RKO (cell line): ENCODE results near the gene CD4.

Experiments used
- DNase-seq: peaks from one replicate; pipeline ENCODE4 v3.0.0-alpha.2; 2016; ENCODE audit warnings: low spot score

The CD4 gene

DNA sequence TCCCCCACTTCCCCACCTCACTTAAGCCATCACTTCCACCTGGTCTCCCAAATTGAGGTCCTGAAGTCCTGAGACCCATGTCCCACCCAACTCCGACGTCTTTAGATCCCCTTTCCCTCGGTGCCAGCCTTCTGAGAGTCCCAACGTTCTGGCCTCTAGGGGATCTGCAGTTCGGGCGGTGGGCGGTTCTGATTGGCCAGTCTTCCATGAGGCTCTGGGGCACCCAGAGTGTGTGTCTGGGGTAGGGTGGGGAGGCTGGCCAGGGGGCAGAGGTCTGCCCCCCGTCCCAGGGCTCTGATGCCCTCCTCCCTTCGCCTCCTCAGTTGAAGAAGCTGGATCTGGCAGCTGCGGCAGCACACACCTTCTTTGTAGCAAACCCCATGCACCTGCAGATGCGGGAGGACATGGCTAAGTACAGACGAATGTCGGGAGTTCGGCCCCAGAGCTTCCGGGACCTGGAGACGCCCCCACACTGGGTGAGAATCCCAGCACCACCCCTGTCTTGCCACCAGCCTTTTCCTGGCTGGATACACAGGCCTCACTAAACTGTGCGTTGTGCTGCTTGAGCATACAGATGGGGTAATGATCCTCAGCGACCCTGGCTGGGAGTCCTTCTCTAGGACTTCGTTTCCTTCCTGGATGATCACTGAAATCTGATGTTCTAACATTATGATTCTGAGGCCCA is 40.4 kb downstream of the CD4 start:
- peak; percentile 30 for DNase-seq

DNA sequence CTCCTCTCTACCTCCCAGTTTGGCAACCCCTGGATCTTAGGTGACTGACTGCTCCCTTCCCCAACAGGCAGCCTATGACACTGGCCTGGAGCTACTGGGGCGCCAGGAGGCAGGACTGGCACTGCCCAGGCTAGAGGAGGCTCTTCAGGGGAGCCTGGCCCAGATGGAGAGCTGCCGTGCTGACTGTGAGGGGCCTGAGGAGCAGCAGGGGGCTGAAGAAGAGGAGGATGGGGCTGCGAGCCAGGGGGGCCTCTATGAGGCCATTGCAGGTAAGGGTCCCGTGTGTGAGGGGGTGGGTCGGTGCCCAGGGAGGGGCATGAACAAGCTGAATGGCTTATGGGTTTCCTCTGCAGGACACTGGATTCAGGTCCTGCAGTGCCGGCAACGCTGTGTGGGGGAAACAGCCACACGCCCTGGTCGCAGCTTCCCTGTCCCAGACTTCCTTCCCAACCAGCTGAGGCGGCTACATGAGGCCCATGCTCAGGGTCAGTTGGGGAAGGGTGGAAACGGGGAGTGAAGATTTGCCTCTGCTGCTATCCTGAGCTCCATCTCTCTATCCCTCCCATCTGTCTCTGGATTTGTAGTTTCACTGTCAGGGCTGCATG is 41.1 kb downstream of the CD4 start:
- no peak for DNase-seq

DNA sequence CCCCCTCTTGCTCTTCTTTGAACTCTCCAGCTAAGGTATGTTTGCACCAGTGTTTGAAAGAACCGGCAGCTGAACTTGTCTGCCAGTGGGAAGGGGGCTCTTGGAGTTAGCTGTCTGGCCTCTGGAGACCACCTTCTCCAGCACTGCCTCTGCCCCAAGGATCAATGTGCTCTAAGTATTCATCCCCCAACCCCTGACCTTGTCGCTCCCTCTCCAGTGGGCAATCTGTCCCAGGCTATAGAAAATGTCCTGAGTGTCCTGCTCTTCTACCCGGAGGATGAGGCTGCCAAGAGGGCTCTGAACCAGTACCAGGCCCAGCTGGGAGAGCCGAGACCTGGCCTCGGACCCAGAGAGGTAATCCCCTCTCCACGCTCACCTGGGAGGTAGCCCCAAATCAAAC is 41.7 kb downstream of the CD4 start:
- no peak for DNase-seq

DNA sequence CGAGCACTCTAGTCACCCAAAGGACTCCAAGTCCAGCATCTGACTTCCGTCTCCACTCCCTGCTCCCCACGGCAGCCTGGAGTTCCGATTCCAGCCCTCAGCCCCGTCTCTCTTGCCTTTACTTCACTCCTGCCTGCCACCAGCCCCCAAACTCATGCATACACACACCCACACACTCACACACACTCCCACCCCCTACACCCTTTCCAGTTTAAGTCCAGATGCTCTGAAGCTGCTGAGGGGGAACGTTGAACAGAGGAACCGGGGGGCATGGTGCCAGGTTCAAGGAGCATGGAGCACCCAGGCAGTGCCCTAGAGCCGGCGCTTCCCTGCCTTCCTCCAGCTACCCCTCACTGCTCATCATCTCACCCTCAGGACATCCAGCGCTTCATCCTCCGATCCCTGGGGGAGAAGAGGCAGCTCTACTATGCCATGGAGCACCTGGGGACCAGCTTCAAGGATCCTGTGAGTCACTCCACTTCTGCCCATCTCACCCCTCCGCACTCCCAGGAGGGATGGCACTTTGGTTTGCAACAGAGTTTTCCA is 42.2 kb downstream of the CD4 start:
- no peak for DNase-seq

DNA sequence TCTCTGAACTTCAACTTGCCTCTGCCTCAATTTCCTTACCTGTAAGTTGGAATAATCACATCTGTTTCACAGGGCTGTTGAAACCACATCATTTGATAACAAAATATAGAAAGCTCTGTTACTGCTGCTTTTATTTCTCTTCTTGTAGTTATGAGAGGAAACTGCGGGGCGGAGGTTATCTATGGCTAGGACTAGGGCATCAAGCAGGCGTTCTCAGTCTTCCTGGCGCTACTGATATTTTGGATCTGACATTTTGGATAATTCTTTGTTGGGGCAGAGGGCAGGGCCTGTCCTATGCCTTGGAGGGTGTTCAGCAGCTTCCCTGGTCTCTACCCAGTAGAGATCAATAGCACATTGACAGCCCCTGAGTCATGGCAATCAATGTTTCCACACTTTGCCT is 42.8 kb downstream of the CD4 start:
- DNase-seq = no peak

DNA sequence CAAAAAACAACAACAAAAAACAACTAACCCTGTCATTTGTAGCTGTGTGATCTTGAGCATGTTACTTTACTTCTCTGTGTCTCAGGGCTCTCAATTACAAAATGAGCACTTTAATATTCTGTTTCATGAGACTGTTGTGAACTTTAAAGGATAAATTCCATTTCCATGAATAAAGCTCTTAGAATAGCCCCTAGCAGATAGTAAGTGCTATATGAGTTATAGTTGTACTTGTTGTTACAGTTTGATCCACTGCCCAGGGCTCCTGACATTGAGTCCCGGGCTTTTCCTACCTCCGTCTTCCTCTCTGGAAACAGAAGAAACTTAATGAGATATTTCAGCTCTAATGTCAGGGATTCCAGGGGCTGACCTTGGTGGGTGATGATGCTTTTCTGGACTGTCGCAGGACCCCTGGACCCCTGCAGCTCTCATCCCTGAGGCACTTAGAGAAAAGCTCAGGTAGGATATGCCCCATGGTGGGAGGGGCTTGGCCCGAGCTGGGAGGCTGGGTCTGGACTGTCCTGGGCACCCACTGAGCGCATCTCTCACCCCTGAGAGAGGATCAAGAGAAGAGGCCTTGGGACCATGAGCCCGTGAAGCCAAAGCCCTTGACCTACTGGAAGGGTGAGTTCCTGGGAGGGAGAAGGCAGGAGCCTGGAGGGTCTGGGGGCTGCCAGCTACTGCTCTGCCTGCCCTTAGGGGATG is 44.0 kb downstream of the CD4 start:
- no peak for DNase-seq

DNA sequence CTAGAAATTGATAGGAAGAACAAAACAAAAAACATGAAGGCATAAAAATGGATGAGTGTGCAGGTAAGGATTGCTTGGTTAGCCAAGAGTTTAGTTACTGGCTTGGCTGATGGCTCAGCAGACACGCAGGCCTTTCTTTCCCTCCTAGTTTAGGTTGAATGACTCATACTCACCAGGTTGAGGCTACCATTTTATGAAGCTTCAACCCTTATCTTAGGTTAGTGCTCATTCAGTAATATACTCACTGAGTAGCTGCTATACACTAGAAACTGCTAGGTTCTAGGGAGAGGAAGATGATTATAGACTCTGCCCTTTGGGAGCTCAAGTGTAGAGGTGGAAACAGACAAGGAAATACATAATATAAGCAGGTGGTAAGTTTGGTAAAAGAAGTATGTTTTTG is 44.9 kb downstream of the CD4 start:
- DNase-seq = no peak

DNA sequence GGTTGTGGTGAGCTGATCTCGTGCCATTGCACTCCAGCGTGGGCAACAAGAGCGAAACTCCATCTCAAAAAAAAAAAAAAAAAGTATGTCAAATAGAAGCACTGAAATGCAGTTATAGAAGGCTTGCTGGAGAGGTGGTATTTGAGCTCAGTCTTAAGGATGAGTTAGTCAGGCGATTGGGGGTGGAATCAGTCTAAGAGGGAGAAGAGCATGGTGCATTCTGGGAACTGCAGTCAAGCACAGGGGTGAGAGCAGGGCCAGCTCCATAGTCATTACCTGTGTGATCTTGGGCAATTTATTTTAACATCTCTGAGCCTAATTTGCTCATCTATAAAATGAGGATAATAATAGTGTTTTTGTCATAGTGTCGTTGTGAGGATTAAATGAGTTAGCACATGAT is 45.5 kb downstream of the CD4 start:
- no peak for DNase-seq

DNA sequence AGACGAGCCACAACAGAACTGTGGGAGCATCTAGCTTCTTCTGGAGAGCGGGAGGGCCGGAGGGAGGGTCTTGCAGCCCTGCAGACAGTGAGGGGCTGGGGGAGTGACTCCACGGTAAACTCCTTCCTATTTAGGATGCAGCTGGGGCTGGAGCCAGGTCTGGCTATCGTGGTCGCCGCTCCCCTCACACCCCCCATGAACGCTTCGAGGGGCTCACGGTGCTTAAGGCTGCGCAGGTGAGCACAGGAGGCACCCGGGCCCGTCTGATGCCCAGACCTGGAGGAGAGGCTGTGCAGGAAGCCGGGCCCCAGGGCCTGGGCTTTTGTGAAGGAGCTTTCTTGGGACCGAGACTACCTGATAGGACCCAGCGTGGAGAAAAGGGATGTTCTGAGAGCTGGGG is 47.5 kb downstream of the CD4 start:
- DNase-seq = no peak

DNA sequence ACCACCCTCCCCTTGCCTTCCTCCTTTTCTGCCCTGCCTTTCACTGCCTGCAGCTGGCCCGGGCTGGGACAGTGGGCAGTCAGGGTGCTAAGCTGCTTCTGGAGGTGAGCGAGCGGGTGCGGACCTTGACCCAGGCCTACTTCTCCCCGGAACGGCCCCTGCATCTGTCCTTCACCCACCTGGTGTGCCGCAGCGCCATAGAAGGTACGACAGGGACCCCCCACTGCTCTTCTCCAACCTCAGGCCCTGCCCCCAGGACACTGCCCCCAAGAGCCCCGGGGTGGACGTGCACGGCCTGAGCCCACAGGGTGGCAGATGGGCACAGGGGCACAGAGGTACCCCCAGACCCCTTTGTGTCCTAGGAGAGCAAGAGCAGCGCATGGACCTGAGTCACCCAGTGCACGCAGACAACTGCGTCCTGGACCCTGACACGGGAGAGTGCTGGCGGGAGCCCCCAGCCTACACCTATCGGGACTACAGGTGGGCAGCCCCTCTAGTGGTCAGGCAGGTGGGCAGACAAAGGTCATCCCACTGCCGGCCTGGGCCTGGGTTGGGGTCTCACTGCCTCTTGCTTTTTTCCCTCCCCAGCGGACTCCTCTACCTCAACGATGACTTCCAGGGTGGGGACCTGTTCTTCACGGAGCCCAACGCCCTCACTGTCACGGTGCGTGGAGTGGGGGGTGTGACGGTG is 48.2 kb downstream of the CD4 start:
- no peak for DNase-seq

DNA sequence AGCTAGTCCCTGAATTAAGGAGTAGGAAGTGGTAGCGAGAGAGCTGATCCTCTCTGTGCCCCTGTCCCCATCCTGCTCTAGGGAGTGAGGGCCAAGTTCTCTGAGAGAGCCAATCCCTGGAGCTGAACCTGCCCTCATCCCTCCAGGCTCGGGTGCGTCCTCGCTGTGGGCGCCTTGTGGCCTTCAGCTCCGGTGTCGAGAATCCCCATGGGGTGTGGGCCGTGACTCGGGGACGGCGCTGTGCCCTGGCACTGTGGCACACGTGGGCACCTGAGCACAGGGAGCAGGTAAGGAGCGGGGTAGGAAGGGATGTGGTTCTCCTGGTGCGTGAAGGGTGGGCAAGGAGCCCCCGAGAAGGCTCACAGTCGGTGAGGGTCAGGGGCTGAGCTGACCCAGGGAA is 49.5 kb downstream of the CD4 start:
- no peak for DNase-seq

DNA sequence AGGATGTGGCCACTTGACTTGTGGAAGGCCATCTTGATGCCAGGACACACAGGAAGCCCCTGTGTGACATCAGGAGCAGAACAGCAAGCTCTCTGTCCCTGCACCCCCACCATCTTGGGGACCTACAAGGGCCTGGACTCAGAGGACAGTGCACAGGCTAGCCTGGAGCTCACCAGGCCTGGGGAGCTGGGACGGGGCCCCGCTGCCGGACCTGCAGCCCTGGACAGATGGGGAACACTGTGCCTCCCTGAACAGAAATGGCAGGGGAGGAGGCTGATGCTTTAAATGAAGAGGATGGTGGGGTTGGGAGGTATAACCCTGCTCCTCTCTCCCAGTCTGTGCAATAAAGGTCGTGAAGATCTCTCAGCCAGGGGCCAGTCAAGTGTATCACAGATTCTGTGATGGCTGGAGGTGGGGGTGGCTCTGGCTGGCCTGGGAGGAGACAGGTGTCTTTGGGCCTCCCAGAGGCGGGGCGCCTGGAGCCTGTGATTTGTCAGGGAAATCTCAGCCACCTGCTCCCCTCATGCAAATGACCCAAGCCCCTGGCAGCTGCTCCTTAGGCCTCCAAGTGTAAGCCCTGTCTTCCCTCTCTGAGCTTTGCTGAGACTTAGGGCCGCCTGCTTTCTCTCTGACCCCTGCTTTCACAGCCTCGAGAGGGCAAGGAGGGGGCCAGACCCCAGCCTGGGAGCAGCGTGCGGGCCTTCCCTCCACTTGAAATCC is 50.3 kb downstream of the CD4 start:
- DNase-seq = no peak

DNA sequence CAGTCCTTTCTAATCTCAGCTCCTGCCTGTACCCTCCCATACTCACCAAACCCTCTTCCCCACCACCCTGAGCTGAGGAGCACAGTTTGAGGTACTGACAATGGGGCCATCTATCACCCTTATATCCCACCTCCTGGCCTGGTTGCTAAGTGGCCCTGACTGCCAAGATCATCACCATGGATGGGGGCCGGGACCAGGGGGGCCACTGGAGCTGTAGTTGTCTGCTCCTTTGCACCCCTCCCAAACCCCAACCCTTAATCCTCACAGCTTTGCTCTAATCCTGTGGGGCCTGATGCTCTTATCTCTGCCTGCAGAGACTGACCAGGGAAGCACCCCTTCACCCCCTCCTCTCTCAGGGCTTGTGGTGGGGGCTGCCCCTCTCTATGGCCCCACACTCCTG is 51.0 kb downstream of the CD4 start:
- no peak for DNase-seq

DNA sequence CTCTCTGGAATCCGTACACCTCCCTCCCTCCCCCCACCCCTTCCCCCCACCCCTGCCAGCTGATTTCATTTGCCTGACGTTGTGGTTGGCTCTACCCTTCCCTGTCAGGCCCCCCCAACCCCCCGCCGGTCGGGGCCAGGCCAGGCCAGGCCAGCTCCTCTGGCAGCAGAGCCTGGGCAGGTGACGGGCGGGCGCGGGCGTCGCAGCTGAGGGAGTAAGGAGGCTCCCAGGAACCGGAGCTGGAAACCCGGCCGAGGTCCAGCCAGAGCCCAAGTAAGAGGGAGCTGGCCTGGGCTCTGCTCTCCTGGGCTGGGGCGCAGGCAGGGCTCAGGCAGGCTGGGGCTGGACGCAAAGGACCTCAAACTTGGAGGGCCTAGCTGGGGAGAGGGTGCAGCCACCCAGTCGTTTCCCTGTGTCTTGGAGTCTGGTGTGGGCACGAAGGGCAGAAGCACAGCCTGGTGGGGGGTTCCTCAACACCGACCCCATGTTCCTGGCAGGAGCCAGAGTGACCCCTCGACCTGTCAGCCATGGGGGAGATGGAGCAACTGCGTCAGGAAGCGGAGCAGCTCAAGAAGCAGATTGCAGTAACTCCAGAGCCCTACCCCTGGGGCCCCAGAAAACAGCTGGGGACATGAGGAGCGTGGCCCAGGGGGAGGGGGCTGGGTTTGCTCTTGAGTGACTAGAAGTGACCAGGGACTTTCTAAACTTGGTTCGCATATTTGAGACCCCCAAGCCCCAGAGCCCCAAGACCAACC is 51.6 kb downstream of the CD4 start, which contains the start of gene GNB3:
GNB3 (plus strand) TSS at position 165 of the 755 bp plus-strand sequence; CDS start at position 528, 363 bp downstream.
- DNase-seq = no peak

DNA sequence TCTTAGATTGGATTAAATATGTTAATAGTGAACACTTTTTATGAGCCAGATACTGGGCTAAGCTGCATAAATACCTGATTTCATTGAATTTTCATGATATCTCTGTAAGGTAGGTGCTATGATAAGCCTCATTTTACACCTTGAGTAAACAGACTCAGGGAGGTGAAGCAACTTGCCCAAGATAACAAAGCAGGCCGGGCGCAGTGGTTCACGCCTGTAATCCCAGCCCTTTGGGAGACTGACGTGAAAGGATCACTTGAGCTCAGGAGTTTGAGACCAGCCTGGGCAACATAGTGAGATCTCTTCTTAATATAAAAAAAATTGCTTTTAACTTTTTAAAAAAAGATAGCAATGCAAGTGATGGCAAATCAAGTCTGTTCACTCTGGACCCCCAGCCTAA is 52.7 kb downstream of the CD4 start:
- DNase-seq = no peak

DNA sequence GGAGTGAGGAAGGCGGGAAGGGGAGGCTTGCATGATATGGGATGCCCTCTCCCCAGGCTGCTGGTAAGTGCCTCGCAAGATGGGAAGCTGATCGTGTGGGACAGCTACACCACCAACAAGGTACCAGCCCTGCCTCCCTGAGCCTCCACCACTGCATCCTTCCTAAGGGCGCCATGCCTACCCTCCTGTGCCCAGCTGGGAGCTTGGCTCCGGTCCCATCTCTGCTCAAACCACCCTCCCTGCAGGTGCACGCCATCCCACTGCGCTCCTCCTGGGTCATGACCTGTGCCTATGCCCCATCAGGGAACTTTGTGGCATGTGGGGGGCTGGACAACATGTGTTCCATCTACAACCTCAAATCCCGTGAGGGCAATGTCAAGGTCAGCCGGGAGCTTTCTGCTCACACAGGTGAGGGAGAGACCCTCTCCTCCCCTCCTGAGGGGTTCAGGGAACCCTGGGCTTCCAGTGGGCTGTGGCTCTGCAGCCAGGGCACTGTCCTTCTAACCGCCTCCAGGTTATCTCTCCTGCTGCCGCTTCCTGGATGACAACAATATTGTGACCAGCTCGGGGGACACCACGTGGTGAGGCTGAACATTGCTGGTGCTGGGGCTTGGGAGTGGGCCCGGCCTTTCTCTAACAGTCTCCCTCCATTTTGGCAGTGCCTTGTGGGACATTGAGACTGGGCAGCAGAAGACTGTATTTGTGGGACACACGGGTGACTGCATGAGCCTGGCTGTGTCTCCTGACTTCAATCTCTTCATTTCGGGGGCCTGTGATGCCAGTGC is 54.0 kb downstream of the CD4 start:
- no peak for DNase-seq

DNA sequence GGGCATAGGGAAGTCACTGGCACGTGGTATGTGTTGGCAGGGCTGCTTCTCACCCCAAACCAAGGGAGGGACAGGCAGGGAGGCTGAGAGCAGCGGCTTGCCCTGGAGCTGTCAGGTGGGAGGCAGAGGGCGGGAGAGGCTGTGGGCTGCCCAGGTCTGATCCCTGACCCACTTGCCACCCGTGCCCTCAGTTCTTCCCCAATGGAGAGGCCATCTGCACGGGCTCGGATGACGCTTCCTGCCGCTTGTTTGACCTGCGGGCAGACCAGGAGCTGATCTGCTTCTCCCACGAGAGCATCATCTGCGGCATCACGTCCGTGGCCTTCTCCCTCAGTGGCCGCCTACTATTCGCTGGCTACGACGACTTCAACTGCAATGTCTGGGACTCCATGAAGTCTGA is 56.1 kb downstream of the CD4 start:
- DNase-seq = no peak

DNA sequence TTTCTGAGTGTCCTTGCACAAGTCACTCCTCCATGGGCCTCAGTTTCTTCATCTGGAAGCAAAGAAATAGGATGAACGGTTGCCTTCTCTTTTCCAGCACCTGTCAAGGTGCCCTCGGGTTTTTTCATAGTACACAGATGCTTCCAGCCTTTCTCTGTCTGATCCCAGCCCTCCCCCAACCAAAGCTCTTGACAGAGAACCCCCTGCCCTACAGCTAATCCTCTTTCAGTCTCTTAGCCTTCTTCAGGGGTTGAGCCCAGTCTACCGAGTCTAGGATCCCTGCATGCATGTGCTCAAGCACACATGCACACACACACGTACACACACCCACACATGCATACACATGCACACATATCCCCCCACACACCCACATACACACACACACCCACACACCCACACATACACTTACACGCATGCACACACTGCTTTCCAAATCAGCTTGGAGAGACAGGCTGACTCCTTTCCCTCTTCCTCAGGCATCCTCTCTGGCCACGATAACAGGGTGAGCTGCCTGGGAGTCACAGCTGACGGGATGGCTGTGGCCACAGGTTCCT is 57.1 kb downstream of the CD4 start:
- DNase-seq = no peak

DNA sequence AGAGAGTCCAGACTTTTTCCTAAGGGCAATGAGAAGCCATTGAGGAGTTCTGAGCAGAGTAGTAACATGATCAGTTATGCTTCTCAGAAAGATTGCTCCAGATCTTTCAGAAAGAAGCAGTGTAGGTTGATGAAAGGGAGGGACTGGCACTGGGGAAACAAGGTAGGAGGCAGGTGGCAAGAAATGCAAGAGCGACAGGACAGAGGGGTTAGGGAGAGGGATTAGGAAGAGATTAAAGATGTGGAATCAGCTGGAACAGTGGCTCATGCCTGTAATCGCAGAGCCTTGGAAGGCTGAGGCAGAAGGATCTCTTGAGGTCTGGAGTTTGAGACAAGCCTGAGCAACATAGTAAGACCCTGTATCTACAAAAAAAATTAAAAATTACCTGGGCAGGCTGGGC is 58.3 kb downstream of the CD4 start:
- no peak for DNase-seq

DNA sequence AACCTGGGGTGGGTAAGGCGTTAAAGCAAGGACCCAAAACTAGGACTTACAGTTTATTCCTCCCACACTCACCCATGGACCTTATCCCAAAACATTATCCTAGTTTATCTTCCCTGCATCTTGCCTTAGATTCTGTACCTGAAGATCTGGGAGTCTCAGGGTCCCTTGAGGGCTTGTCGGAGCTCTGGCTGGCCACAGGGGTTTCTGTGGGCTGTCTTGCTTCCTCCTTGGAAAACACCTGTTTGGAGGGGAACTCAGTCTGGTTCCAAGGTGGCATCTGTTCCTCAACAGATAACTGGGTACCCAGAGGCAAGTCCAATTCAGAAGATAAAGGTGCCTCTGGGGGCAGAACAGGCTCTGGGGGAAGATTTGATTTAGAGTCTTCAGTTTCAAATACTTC is 60.1 kb downstream of the CD4 start:
- DNase-seq = no peak
